Activated naive CD4-positive, alpha-beta T cell treated with anti-CD3 and anti-CD28 coated beads, Interleukin-2, amount 10 ng/mL, durations not matched to agents 7 days and 5 days (primary cell): ENCODE results near the gene DZIP1L.

ENCODE experiments used
- CTCF ChIA-PET: fragments of 350-600 bp; sonication (Branson Sonifier 250); formaldehyde crosslinking; loops from one replicate; lab custom pipeline; 2021; ENCODE audit warnings: antibody characterized with exemption; lab: Charles Lee
- DNase-seq: peaks from one replicate; pipeline ENCODE4 v3.0.0-alpha.2; 2020
- H3K27ac Mint-ChIP-seq: one replicate; pipeline ENCODE4 v1.8.0; 2021; ENCODE audit warnings: mild to moderate bottlenecking, moderate library complexity, mixed read lengths
- H3K27me3 Mint-ChIP-seq: one replicate; pipeline ENCODE4 v1.8.0; 2021; ENCODE audit warnings: mild to moderate bottlenecking, mixed read lengths
- H3K36me3 Mint-ChIP-seq: one replicate; pipeline ENCODE4 v1.8.0; 2021; ENCODE audit warnings: mixed read lengths
- H3K4me1 Mint-ChIP-seq: one replicate; pipeline ENCODE4 v1.8.0; 2021; ENCODE audit warnings: mixed read lengths
- H3K4me3 Mint-ChIP-seq: one replicate; pipeline ENCODE4 v1.8.0; 2021; ENCODE audit warnings: mild to moderate bottlenecking, moderate library complexity, mixed read lengths
- H3K9me3 Mint-ChIP-seq: one replicate; pipeline ENCODE4 v1.8.0; 2021; ENCODE audit warnings: mixed read lengths

The DZIP1L gene

GRCh38 chr3:138049157-138049919 is 66.1 kb downstream of the DZIP1L start:
- H3K36me3 Mint-ChIP-seq: no peaks in the 10 kb centered on the region
- H3K4me3 Mint-ChIP-seq: no peak overlapping the region
- H3K4me1 Mint-ChIP-seq: no peaks in the 10 kb centered on the region
- H3K27me3 Mint-ChIP-seq: peaks cover 18% of the 10 kb centered on the region
- CTCF ChIA-PET: interaction anchor here (0.7 kb wide), 1 partner anchor 433 kb away, joined by 3 read pairs; no protein-coding TSS in a partner anchor
- DNase-seq: no peak
- H3K27ac Mint-ChIP-seq: no peak overlapping the region
- peaks cover 3% of the 10 kb centered on the region for H3K9me3 Mint-ChIP-seq

- Mint-ChIP-seq H3K4me1 (no peaks in the 10 kb centered on the region), H3K36me3 (no peaks in the 10 kb centered on the region), H3K9me3 (peaks cover 3% of the 10 kb centered on the region), H3K27ac (no peak overlapping the region), H3K27me3 (peaks cover 18% of the 10 kb centered on the region), H3K4me3 (no peak overlapping the region)
- no peak for DNase-seq
- CTCF ChIA-PET: no interaction called here
Observed at GRCh38 chr3:138047596-138048158, 67.7 kb downstream of the DZIP1L start.

GRCh38 chr3:138046955-138047354 is 68.5 kb downstream of the DZIP1L start:
- CTCF ChIA-PET: interaction anchor here (0.5 kb wide), 1 partner anchor 591 kb away, joined by 3 read pairs; no protein-coding TSS in a partner anchor
- Mint-ChIP-seq H3K27ac (no peak overlapping the region), H3K4me3 (no peak overlapping the region), H3K27me3 (peaks cover 18% of the 10 kb centered on the region), H3K36me3 (no peaks in the 10 kb centered on the region), H3K4me1 (no peaks in the 10 kb centered on the region), H3K9me3 (peaks cover 3% of the 10 kb centered on the region)
- no peak for DNase-seq

GRCh38 chr3:138046085-138046484 is 69.3 kb downstream of the DZIP1L start:
- Mint-ChIP-seq H3K36me3 (no peaks in the 10 kb centered on the region), H3K9me3 (peaks cover 3% of the 10 kb centered on the region), H3K27ac (no peak overlapping the region), H3K4me3 (no peak overlapping the region), H3K4me1 (no peaks in the 10 kb centered on the region), H3K27me3 (peaks cover 14% of the 10 kb centered on the region)
- CTCF ChIA-PET: interaction anchor here (0.5 kb wide), 1 partner anchor 592 kb away, joined by 3 read pairs; no protein-coding TSS in a partner anchor
- DNase-seq: no peak

GRCh38 chr3:138043266-138044029 is 72.0 kb downstream of the DZIP1L start:
- CTCF ChIA-PET: interaction anchor here (0.7 to 1.4 kb wide), 3 partner anchors 9 to 516 kb away, joined by 3 to 5 read pairs (median 3); no protein-coding TSS in a partner anchor
- Mint-ChIP-seq H3K36me3 (no peaks in the 10 kb centered on the region), H3K27ac (no peak overlapping the region), H3K4me1 (no peaks in the 10 kb centered on the region), H3K9me3 (no peaks in the 10 kb centered on the region), H3K27me3 (peaks cover 13% of the 10 kb centered on the region), H3K4me3 (no peak overlapping the region)
- no peak for DNase-seq

- no peaks in the 10 kb centered on the region for H3K4me1 Mint-ChIP-seq
- H3K27ac Mint-ChIP-seq: no peak overlapping the region
- H3K36me3 Mint-ChIP-seq: no peaks in the 10 kb centered on the region
- CTCF ChIA-PET: interaction anchor here (0.7 kb wide), 1 partner anchor 17 kb away, joined by 4 read pairs; no protein-coding TSS in a partner anchor
- no peak overlapping the region for H3K4me3 Mint-ChIP-seq
- no peaks in the 10 kb centered on the region for H3K9me3 Mint-ChIP-seq
- no peak for DNase-seq
- H3K27me3 Mint-ChIP-seq: peaks cover 16% of the 10 kb centered on the region
Observed at GRCh38 chr3:138042043-138042442, 73.4 kb downstream of the DZIP1L start.

- DNase-seq: no peak
- Mint-ChIP-seq H3K9me3 (no peaks in the 10 kb centered on the region), H3K27me3 (peaks cover 22% of the 10 kb centered on the region), H3K4me3 (no peak overlapping the region), H3K4me1 (no peaks in the 10 kb centered on the region), H3K27ac (no peak overlapping the region), H3K36me3 (no peaks in the 10 kb centered on the region)
- CTCF ChIA-PET: no interaction called here
Observed at GRCh38 chr3:138038725-138039462, 76.5 kb downstream of the DZIP1L start.

- peaks cover 26% of the 10 kb centered on the region for H3K27me3 Mint-ChIP-seq
- no peaks in the 10 kb centered on the region for H3K4me1 Mint-ChIP-seq
- no peaks in the 10 kb centered on the region for H3K9me3 Mint-ChIP-seq
- DNase-seq: no peak
- CTCF ChIA-PET: no interaction called here
- no peak overlapping the region for H3K27ac Mint-ChIP-seq
- no peak overlapping the region for H3K4me3 Mint-ChIP-seq
- H3K36me3 Mint-ChIP-seq: no peaks in the 10 kb centered on the region
Observed at GRCh38 chr3:138036572-138036971, 78.8 kb downstream of the DZIP1L start.

- Mint-ChIP-seq H3K36me3 (no peaks in the 10 kb centered on the region), H3K27me3 (peaks cover 26% of the 10 kb centered on the region), H3K27ac (no peak overlapping the region), H3K4me1 (no peaks in the 10 kb centered on the region), H3K9me3 (no peaks in the 10 kb centered on the region), H3K4me3 (no peak overlapping the region)
- DNase-seq: no peak
- CTCF ChIA-PET: interaction anchor here (1.0 to 1.9 kb wide), 3 partner anchors 9 to 26 kb away, joined by 3 to 5 read pairs (median 3); no protein-coding TSS in a partner anchor
Observed at GRCh38 chr3:138034918-138035317, 80.5 kb downstream of the DZIP1L start.

- H3K36me3 Mint-ChIP-seq: no peaks in the 10 kb centered on the region
- peaks cover 16% of the 10 kb centered on the region for H3K27me3 Mint-ChIP-seq
- no peak for DNase-seq
- CTCF ChIA-PET: interaction anchor here (1.9 kb wide), 1 partner anchor 11 kb away, joined by 5 read pairs; no protein-coding TSS in a partner anchor
- H3K4me3 Mint-ChIP-seq: no peak overlapping the region
- H3K4me1 Mint-ChIP-seq: no peaks in the 10 kb centered on the region
- no peak overlapping the region for H3K27ac Mint-ChIP-seq
- H3K9me3 Mint-ChIP-seq: no peaks in the 10 kb centered on the region
Observed at GRCh38 chr3:138033202-138033691, 82.2 kb downstream of the DZIP1L start.

GRCh38 chr3:138032567-138032966 is 82.8 kb downstream of the DZIP1L start:
- H3K4me3 Mint-ChIP-seq: no peak overlapping the region
- no peaks in the 10 kb centered on the region for H3K4me1 Mint-ChIP-seq
- CTCF ChIA-PET: no interaction called here
- H3K36me3 Mint-ChIP-seq: no peaks in the 10 kb centered on the region
- peaks cover 13% of the 10 kb centered on the region for H3K27me3 Mint-ChIP-seq
- no peak for DNase-seq
- no peak overlapping the region for H3K27ac Mint-ChIP-seq
- H3K9me3 Mint-ChIP-seq: no peaks in the 10 kb centered on the region

GRCh38 chr3:138031536-138031935 is 83.9 kb downstream of the DZIP1L start:
- CTCF ChIA-PET: no interaction called here
- Mint-ChIP-seq H3K27ac (no peak overlapping the region), H3K9me3 (no peaks in the 10 kb centered on the region), H3K4me3 (no peak overlapping the region), H3K36me3 (no peaks in the 10 kb centered on the region), H3K4me1 (no peaks in the 10 kb centered on the region), H3K27me3 (peaks cover 10% of the 10 kb centered on the region)
- no peak for DNase-seq

- Mint-ChIP-seq H3K9me3 (no peaks in the 10 kb centered on the region), H3K27ac (no peak overlapping the region), H3K4me3 (no peak overlapping the region), H3K4me1 (no peaks in the 10 kb centered on the region), H3K27me3 (peaks cover 14% of the 10 kb centered on the region), H3K36me3 (no peaks in the 10 kb centered on the region)
- CTCF ChIA-PET: no interaction called here
- DNase-seq: no peak
Observed at GRCh38 chr3:138030734-138031280, 84.6 kb downstream of the DZIP1L start.
